ENCODE data around the gene OPA1. TPM values are rescaled to one million over a fixed set of nuclear protein-coding genes. Genes with fewer than 3 reads are reported as not detected.
A peak's percentile ranks its signal among the peaks of the same experiment; 100 is the strongest.

Gene OPA1
- total RNA-seq, 2 donors from 2014 or later: 20.8 to 45.8 TPM

DNA sequence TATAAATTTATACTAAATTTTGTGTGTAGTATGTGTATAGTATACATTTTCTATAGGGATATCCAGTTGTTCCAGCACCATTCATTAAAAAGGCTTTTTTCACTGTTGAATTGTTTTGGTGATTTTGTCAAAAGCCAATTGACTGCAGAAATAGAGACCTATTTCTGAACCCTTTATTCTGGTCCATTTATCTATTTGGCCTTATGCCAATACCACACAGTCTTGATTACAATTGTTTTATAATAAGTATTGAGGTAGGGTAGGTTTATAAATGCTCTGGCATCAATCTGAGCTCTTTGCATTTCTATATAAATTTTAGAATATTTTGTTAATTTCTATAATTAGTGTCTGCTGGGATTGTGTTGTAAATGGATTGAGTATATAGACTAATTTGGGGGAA is 6.5 kb upstream of the OPA1 start:
- Histone ChIP-seq H3K27me3 (no peaks in the 10 kb centered on the region), H3K4me3 (no peak overlapping the region), H3K9me3 (no peaks in the 10 kb centered on the region), H3K27ac (no peak overlapping the region), H3K36me3 (replicated peaks in 1 of 2; ENCODE audit: insufficient read depth in 1 of 2, low read depth in 2 of 2) (no peaks in the 10 kb centered on the region), H3K4me1 (no peaks in the 10 kb centered on the region)
- no peak for DNase-seq
- TF ChIP-seq POLR2A (IDR thresholded peaks at IDR 0.05): no peak
- TF ChIP-seq, protein P1, sequence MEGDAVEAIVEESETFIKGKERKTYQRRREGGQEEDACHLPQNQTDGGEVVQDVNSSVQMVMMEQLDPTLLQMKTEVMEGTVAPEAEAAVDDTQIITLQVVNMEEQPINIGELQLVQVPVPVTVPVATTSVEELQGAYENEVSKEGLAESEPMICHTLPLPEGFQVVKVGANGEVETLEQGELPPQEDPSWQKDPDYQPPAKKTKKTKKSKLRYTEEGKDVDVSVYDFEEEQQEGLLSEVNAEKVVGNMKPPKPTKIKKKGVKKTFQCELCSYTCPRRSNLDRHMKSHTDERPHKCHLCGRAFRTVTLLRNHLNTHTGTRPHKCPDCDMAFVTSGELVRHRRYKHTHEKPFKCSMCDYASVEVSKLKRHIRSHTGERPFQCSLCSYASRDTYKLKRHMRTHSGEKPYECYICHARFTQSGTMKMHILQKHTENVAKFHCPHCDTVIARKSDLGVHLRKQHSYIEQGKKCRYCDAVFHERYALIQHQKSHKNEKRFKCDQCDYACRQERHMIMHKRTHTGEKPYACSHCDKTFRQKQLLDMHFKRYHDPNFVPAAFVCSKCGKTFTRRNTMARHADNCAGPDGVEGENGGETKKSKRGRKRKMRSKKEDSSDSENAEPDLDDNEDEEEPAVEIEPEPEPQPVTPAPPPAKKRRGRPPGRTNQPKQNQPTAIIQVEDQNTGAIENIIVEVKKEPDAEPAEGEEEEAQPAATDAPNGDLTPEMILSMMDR (IDR thresholded peaks at IDR 0.05): no peak
- intact Hi-C loops (cut with DNase I): no loop called here
- no peak for ATAC-seq

DNA sequence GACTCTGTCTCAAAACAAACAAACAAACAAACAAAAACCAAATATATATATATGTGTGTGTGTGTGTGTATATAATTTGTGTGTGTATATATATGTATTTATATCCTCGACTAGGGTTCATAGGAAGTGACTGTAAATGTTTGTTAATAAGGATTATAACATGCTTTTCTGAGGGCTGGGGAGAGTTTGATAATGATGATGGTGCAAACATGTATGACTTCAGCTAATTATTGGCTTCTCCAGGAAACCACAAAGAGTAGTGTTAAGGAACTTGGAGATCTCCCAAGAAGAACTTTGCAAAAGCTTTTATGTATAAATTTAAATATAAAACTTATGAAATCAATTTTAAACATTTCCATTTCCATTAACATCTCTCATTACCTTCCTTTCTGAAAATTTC is 3.9 kb upstream of the OPA1 start:
- WGBS, 2 donors: 33 to 48% methylated on average over 1 of the region's 1 CpG
- DNase-seq (no peak), ATAC-seq (no peak)
- no peaks in the 10 kb centered on the region for H3K27me3 ChIP-seq
- H3K27ac ChIP-seq: no peak overlapping the region
- TF ChIP-seq, protein P1 (IDR thresholded peaks at IDR 0.05): no peak
- TF ChIP-seq POLR2A (IDR thresholded peaks at IDR 0.05): no peak
- H3K4me1 ChIP-seq: peaks cover 7% of the 10 kb centered on the region
- intact Hi-C loops (cut with DNase I): no loop called here
- H3K4me3 ChIP-seq: no peak overlapping the region
- no peaks in the 10 kb centered on the region for H3K9me3 ChIP-seq
- H3K36me3 ChIP-seq (replicated peaks in 1 of 2; ENCODE audit: insufficient read depth in 1 of 2, low read depth in 2 of 2): no peaks in the 10 kb centered on the region

DNA sequence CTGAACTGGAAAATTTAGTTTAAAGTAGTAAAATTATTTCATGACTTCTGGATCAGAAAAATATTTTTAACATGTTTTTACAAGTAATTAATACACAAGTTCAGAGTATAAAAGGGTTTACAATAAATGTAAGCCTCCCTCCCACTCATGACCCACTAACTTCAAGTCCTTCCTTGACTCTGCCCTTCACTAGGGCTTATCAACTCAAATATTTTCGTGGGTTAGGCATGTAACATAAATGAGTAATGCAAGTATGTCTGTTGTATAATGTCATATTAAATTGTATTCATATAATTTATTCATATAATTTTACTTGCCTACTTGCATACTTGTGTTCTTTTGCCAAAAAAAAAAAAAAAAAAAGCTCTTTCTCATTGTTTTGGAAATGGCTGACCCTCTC is 3.4 kb upstream of the OPA1 start:
- 19 to 31% methylated on average over 1 of the region's 1 CpG for WGBS, 2 donors
- Histone ChIP-seq H3K36me3 (replicated peaks in 1 of 2; ENCODE audit: insufficient read depth in 1 of 2, low read depth in 2 of 2) (no peaks in the 10 kb centered on the region), H3K27me3 (no peaks in the 10 kb centered on the region), H3K27ac (no peak overlapping the region), H3K9me3 (no peaks in the 10 kb centered on the region), H3K4me1 (peaks cover 12% of the 10 kb centered on the region), H3K4me3 (no peak overlapping the region)
- intact Hi-C loops (cut with DNase I): no loop called here
- ATAC-seq (no peak), DNase-seq (no peak)
- no peak for TF ChIP-seq POLR2A (IDR thresholded peaks at IDR 0.05)
- TF ChIP-seq, protein P1 (IDR thresholded peaks at IDR 0.05): no peak

DNA sequence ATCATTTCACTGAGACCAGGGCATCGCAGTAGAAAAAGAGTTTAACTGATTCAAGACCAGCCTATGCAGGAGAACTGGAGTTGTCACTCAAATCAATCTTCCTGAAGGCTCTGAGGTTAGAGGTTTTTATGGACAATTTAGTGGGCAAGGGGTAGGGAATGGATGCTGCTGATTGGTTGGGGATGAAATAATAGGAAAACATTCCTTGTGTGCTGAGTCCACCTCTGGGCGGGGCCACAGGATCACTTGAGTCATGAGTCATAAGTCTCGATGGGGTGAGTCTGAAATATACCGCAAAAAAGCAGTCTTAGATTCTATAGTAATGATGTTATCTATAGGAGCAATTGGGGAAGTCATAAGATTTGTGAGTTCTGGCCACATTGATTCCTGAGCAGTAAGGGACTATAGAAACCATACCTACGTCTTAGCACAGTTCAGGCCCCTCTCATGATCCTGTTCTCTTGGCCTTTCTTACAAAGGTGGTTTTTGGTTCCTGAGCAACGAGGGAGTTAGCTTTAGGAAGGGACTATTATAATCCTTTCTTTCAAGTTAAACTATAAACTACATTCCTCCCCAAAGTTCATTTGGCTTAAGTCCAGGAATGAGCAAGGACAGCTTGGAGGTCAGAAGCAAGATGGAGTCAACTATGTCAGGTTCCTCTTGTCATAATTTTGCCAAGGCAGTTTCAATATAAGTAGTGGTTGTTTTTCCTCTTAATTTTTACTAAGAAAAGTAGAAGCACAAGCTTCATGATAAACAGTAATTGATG is 2.7 kb upstream of the OPA1 start:
- intact Hi-C loops (cut with DNase I): no loop called here
- no peak for DNase-seq
- Histone ChIP-seq H3K9me3 (no peaks in the 10 kb centered on the region), H3K4me3 (no peak overlapping the region), H3K36me3 (replicated peaks in 1 of 2; ENCODE audit: insufficient read depth in 1 of 2, low read depth in 2 of 2) (no peaks in the 10 kb centered on the region), H3K27ac (no peak overlapping the region), H3K27me3 (no peaks in the 10 kb centered on the region), H3K4me1 (peaks cover 17% of the 10 kb centered on the region)
- TF ChIP-seq, protein P1 (IDR thresholded peaks at IDR 0.05): no peak
- TF ChIP-seq POLR2A (IDR thresholded peaks at IDR 0.05): no peak
- WGBS, 2 donors: 77 to 85% methylated on average over 6 of the region's 6 CpGs
- no peak for ATAC-seq

DNA sequence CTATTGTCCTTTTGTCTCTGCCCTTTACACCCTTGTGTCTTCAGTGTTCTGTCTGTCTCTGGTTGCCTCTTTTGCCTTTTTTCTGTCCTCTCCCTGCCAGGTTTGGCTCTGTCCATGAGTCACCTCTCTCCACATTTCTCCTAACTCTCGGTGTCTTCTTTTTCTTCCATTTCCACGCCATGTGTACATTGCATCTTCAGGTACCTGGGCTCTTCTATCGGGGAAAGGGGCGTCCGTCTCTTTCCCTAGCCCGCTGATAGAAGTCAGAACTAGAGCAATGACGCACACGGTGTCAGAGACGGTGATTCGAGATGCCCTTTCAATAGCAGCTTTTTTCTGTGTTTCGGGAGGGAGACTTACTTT is 641 bp downstream of the OPA1 start:
- no peak for DNase-seq
- ATAC-seq: no peak
- H3K27ac ChIP-seq: peak overlapping the region; percentile 55 to 87 (median 74)
- intact Hi-C loops (cut with DNase I): no loop called here
- WGBS, 2 donors: 0% methylated on average over 11 of the region's 11 CpGs
- TF ChIP-seq, protein P1 (IDR thresholded peaks at IDR 0.05): no peak
- no peak for TF ChIP-seq POLR2A (IDR thresholded peaks at IDR 0.05)
- no peaks in the 10 kb centered on the region for H3K27me3 ChIP-seq
- no peaks in the 10 kb centered on the region for H3K9me3 ChIP-seq
- no peaks in the 10 kb centered on the region for H3K36me3 ChIP-seq (replicated peaks in 1 of 2; ENCODE audit: insufficient read depth in 1 of 2, low read depth in 2 of 2)
- peak overlapping the region; percentile 48 to 78 for H3K4me3 ChIP-seq
- H3K4me1 ChIP-seq: peaks cover 21% of the 10 kb centered on the region
